CD4-positive, alpha-beta T cell (primary cell): ENCODE data around the gene DLG1. TPM values are rescaled to one million over a fixed set of nuclear protein-coding genes. Genes with fewer than 3 reads are reported as not detected.
A peak's percentile ranks its signal among the peaks of the same experiment; 100 is the strongest.

Experiments used
- ATAC-seq: fragments of 200-7000 bp; cut with Tn5 transposase; one replicate; pipeline ENCODE4 v1.10.0; 2022; ENCODE audit warnings: mild to moderate bottlenecking; ENCODE audit not compliant: poor library complexity
- CTCF ChIA-PET: fragments of 350-600 bp; sonication (Branson Sonifier 250); formaldehyde crosslinking; loops from one replicate; lab custom pipeline; 2021; ENCODE audit warnings: antibody characterized with exemption, inconsistent platforms; lab: Charles Lee
- POLR2A ChIA-PET: fragments of 350-600 bp; sonication (Branson Sonifier 250); formaldehyde crosslinking; loops from one replicate; lab custom pipeline; 2021; ENCODE audit warnings: antibody characterized with exemption, inconsistent platforms; lab: Charles Lee
- DNase-seq, 14 experiments: peaks; one replicate each; pipeline ENCODE4 v3.0.0-alpha.2; 2013 to 2020; ENCODE audit warnings: mixed read lengths in 2 of 14
- H3K27ac ChIP-seq, 2 donors: one replicate each; pipeline versions ENCODE4 v1.5.1 to v1.7.0; 2013; ENCODE audit warnings: low read length in 2 of 2, low read depth in 1 of 2, mild to moderate bottlenecking in 1 of 2
- H3K27me3 ChIP-seq, 2 experiments: 1 replicate in 1 of 2; 2 replicates in 1 of 2; pipeline versions ENCODE4 v1.6.1 to v1.7.0; 2013; ENCODE audit warnings: low read length in 2 of 2, control low read depth in 1 of 2, mild to moderate bottlenecking in 1 of 2, moderate library complexity in 1 of 2; ENCODE audit not compliant: insufficient read depth in 2 of 2, control insufficient read depth in 1 of 2
- H3K36me3 ChIP-seq: one replicate; pipeline ENCODE4 v1.6.1; 2013; ENCODE audit warnings: low read length, control low read depth; ENCODE audit not compliant: insufficient read depth
- H3K4me1 ChIP-seq: one replicate; pipeline ENCODE4 v1.6.1; 2013; ENCODE audit warnings: low read length, control low read depth; ENCODE audit not compliant: insufficient read depth
- H3K4me3 ChIP-seq: one replicate; pipeline ENCODE4 v1.5.1; 2013; ENCODE audit warnings: mild to moderate bottlenecking, low read length, moderate library complexity
- H3K9me3 ChIP-seq, 2 experiments: 1 replicate in 1 of 2; 2 replicates in 1 of 2; pipeline versions ENCODE4 v1.6.1 to v1.7.0; 2013; ENCODE audit warnings: low read length in 2 of 2, mild to moderate bottlenecking in 2 of 2, control low read depth in 1 of 2, moderate library complexity in 1 of 2; ENCODE audit not compliant: control insufficient read depth in 1 of 2, insufficient read depth in 1 of 2
- H3K27ac Mint-ChIP-seq: one replicate; pipeline ENCODE4 v1.8.0; 2020; ENCODE audit warnings: mixed read lengths
- H3K27me3 Mint-ChIP-seq: one replicate; pipeline ENCODE4 v1.8.0; 2021; ENCODE audit warnings: mixed read lengths
- H3K36me3 Mint-ChIP-seq: one replicate; pipeline ENCODE4 v1.8.0; 2021; ENCODE audit warnings: low read depth, mixed read lengths
- H3K4me1 Mint-ChIP-seq: one replicate; pipeline ENCODE4 v1.8.0; 2021; ENCODE audit warnings: low read depth, mixed read lengths
- H3K4me3 Mint-ChIP-seq: one replicate; pipeline ENCODE4 v1.8.0; 2020; ENCODE audit warnings: mild to moderate bottlenecking, mixed read lengths
- H3K9me3 Mint-ChIP-seq: one replicate; pipeline ENCODE4 v1.8.0; 2020; ENCODE audit warnings: mixed read lengths
- CTCF ChIP-seq: fragments of 200-600 bp; IDR thresholded peaks from one replicate; pipeline ENCODE4 v1.8.0; 2022; ENCODE audit warnings: antibody characterized with exemption, mild to moderate bottlenecking
- intact Hi-C, 2 experiments: fragments of 100-400 bp; cut with DNase I in 1 of 2; cut with micrococcal nuclease in 1 of 2; formaldehyde crosslinking; loops; one replicate each; pipeline versions ENCODE4 v1.15.1 to v1.9.0; 2023 to 2025; cut with DNase I, micrococcal nuclease
- total RNA-seq, 174 experiments: library from RNA in 2 of 174; stranded (reverse) in 2 of 174; gene quantifications; one replicate each; pipeline ENCODE4 v1.2.3 and lab custom pipeline; 2021 to 2026

The DLG1 gene
- total RNA-seq, 2 experiments from 2014 or later, result 86.8 to 91.8 TPM

- Mint-ChIP-seq H3K27me3 (no peaks in the 10 kb centered on the region), H3K4me1 (peaks cover 3% of the 10 kb centered on the region), H3K36me3 (no peaks in the 10 kb centered on the region), H3K4me3 (peak overlapping the region; percentile 56), H3K27ac (no peak overlapping the region), H3K9me3 (no peaks in the 10 kb centered on the region)
- H3K9me3 ChIP-seq, result no peaks in the 10 kb centered on the region
- DNase-seq (no peak), ATAC-seq (no peak)
- POLR2A ChIA-PET, result interaction anchor here (2.1 kb wide), 1 partner anchor 28 kb away, joined by 7 read pairs; no protein-coding TSS in a partner anchor
- no peak overlapping the region for H3K4me3 ChIP-seq
- CTCF ChIA-PET, result interaction anchor here (0.9 to 2.6 kb wide), 6 partner anchors 26 to 158 kb away, joined by 3 to 10 read pairs (median 3); partner anchors contain the start of gene NCBP2
- H3K36me3 ChIP-seq, result no peaks in the 10 kb centered on the region
- no peak for TF ChIP-seq CTCF
- intact Hi-C loops, result no loop called here
- H3K27ac ChIP-seq, result no peak overlapping the region
- H3K4me1 ChIP-seq, result peaks cover 20% of the 10 kb centered on the region
- H3K27me3 ChIP-seq, result peaks cover 0 to 2% of the 10 kb centered on the region in 2 experiments
Observed at GRCh38 chr3:197030379-197031314, 267.8 kb downstream of the DLG1 start.

- CTCF ChIA-PET, result interaction anchor here (0.7 to 2.6 kb wide), 10 partner anchors 10 to 159 kb away, joined by 3 to 10 read pairs (median 4); partner anchors contain the start of gene NCBP2
- peak within 1 kb of the TSS; percentile 59 for H3K4me3 ChIP-seq
- H3K4me1 Mint-ChIP-seq, result peaks cover under 1% of the 10 kb centered on the region
- H3K27me3 ChIP-seq, result peaks cover 0 to 2% of the 10 kb centered on the region in 2 experiments
- intact Hi-C loops, result loop anchor here in 1 of 2 experiments (1.0 kb wide), 1 partner anchor 26 kb away; no protein-coding TSS in a partner anchor
- ATAC-seq (peak; percentile 90), DNase-seq (peak; percentile 38 to 84 (median 66))
- TF ChIP-seq CTCF, result peak; percentile 72
- no peaks in the 10 kb centered on the region for H3K9me3 Mint-ChIP-seq
- H3K36me3 Mint-ChIP-seq, result no peaks in the 10 kb centered on the region
- H3K4me3 Mint-ChIP-seq, result peak within 1 kb of the TSS; percentile 65
- no peak within 1 kb of the TSS for H3K27ac ChIP-seq
- POLR2A ChIA-PET, result interaction anchor here (0.7 to 2.1 kb wide), 3 partner anchors 27 to 461 kb away, joined by 3 to 7 read pairs (median 5); partner anchors contain the start of genes FBXO45, NCBP2 and WDR53
- H3K27ac Mint-ChIP-seq, result no peak within 1 kb of the TSS
- H3K27me3 Mint-ChIP-seq, result no peaks in the 10 kb centered on the region
- H3K36me3 ChIP-seq, result no peaks in the 10 kb centered on the region
- peaks cover 20% of the 10 kb centered on the region for H3K4me1 ChIP-seq
- no peaks in the 10 kb centered on the region for H3K9me3 ChIP-seq
Observed at GRCh38 chr3:197029511-197030167, 268.8 kb downstream of the DLG1 start, which contains the start of gene MELTF. Gene MELTF (minus strand): TSS chr3:197029817. CDS start chr3:197029702, 115 bp downstream.
